OCI-LY3 (cell line): ENCODE measurements around the gene RELL1.

Experiments
- EZH2phosphoT487 ChIP-seq: fragments of 200-600 bp; shearing (Covaris generic); IDR thresholded peaks from 2 replicates; pipeline ENCODE4 v1.6.1; 2018; ENCODE audit warnings: antibody characterized with exemption, mixed run types, low read depth
- TF ChIP-seq, protein P1 (sequence below): fragments of 200-600, 300-600 bp; sonication (generic); IDR thresholded peaks from 2 replicates; pipeline ENCODE4 v1.5.1; 2014; ENCODE audit warnings: antibody characterized with exemption, low read length, low read depth

DNA sequence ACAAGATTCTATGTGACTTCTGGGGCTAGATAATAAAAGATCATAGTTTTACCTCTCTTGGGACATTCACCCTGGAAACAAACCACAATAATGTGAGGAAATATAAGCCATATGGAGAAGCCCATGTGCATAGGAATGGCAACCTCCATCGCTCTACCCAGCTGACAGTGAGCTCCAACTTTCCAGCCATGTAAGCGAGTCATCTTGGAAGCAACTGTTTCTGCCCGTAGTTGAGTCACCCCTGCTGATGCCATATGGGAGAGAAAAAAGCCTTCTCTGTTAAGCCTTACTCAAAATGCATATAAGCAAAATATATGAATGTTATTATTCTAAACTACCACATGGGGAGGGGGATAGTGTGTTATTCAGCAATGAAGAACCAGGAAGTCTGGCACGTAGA, 31.4 kb upstream of the RELL1 start:
- TF ChIP-seq EZH2phosphoT487 = no peak
- TF ChIP-seq, protein P1, sequence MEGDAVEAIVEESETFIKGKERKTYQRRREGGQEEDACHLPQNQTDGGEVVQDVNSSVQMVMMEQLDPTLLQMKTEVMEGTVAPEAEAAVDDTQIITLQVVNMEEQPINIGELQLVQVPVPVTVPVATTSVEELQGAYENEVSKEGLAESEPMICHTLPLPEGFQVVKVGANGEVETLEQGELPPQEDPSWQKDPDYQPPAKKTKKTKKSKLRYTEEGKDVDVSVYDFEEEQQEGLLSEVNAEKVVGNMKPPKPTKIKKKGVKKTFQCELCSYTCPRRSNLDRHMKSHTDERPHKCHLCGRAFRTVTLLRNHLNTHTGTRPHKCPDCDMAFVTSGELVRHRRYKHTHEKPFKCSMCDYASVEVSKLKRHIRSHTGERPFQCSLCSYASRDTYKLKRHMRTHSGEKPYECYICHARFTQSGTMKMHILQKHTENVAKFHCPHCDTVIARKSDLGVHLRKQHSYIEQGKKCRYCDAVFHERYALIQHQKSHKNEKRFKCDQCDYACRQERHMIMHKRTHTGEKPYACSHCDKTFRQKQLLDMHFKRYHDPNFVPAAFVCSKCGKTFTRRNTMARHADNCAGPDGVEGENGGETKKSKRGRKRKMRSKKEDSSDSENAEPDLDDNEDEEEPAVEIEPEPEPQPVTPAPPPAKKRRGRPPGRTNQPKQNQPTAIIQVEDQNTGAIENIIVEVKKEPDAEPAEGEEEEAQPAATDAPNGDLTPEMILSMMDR = no peak
